Neuronal stem cell (in vitro differentiated cells): ENCODE measurements around the gene TRAF2.
"Not testable (repeated sequence)": the region's sequence is repeated elsewhere in the genome, so short reads cannot be mapped to it uniquely, and the experiment has no call there.

Experiments
- DNase-seq: peaks from one replicate; pipeline ENCODE4 v3.0.0-alpha.2; 2013; ENCODE audit warnings: low spot score
- H2AFZ ChIP-seq: one replicate; pipeline ENCODE4 v1.6.1; 2013; ENCODE audit warnings: mild to moderate bottlenecking, low read length, inconsistent platforms
- H2AK5ac ChIP-seq: 2 replicates; pipeline ENCODE4 v1.6.1; 2013; ENCODE audit warnings: low read depth, mild to moderate bottlenecking, inconsistent platforms, low read length, moderate library complexity, mixed read lengths
- H2BK120ac ChIP-seq: 2 replicates; pipeline ENCODE4 v1.6.1; 2013; ENCODE audit warnings: low read depth, mild to moderate bottlenecking, inconsistent platforms, low read length, moderate library complexity, mixed read lengths
- H2BK12ac ChIP-seq: one replicate; pipeline ENCODE4 v1.6.1; 2013; ENCODE audit warnings: low read length, inconsistent platforms
- H2BK15ac ChIP-seq: 2 replicates; pipeline ENCODE4 v1.6.1; 2013; ENCODE audit warnings: mild to moderate bottlenecking, low read length, inconsistent platforms, mixed read lengths
- H2BK5ac ChIP-seq: one replicate; pipeline ENCODE4 v1.6.1; 2013; ENCODE audit warnings: inconsistent platforms, mild to moderate bottlenecking, low read length, moderate library complexity
- H3K14ac ChIP-seq: one replicate; pipeline ENCODE4 v1.6.1; 2013; ENCODE audit warnings: low read length, inconsistent platforms
- H3K18ac ChIP-seq: 2 replicates; pipeline ENCODE4 v1.6.1; 2013; ENCODE audit warnings: low read length, inconsistent platforms
- H3K23ac ChIP-seq: 2 replicates; pipeline ENCODE4 v1.6.1; 2013; ENCODE audit warnings: low read depth, mild to moderate bottlenecking, mixed read lengths, low read length, inconsistent platforms; ENCODE audit not compliant: poor library complexity
- H3K27ac ChIP-seq: replicated peaks from 3 replicates; pipeline ENCODE4 v1.5.1; 2013; ENCODE audit warnings: low read length, inconsistent platforms
- H3K27me3 ChIP-seq, 3 experiments: 2 replicates each; pipeline ENCODE4 v1.6.1; 2013; ENCODE audit warnings: low read length in 3 of 3, mild to moderate bottlenecking in 2 of 3, inconsistent platforms in 1 of 3, low read depth in 1 of 3, mixed read lengths in 1 of 3, moderate library complexity in 1 of 3; ENCODE audit not compliant: control insufficient read depth in 3 of 3, insufficient read depth in 3 of 3
- H3K36me3 ChIP-seq, 2 donors: replicated peaks in 1 of 2; 2 replicates each; pipeline ENCODE4 v1.6.1; 2013; ENCODE audit warnings: low read length in 2 of 2; ENCODE audit not compliant: control insufficient read depth in 2 of 2, insufficient read depth in 2 of 2
- H3K4ac ChIP-seq: 2 replicates; pipeline ENCODE4 v1.6.1; 2013; ENCODE audit warnings: inconsistent platforms, mild to moderate bottlenecking, low read length, moderate library complexity
- H3K4me1 ChIP-seq, 2 donors: 1 replicate in 1 of 2; 2 replicates in 1 of 2; pipeline ENCODE4 v1.6.1; 2013; ENCODE audit warnings: low read length in 2 of 2, low read depth in 1 of 2; ENCODE audit not compliant: control insufficient read depth in 2 of 2, insufficient read depth in 1 of 2
- H3K4me2 ChIP-seq: one replicate; pipeline ENCODE4 v1.6.1; 2013; ENCODE audit warnings: mild to moderate bottlenecking, low read length, inconsistent platforms; ENCODE audit not compliant: insufficient read depth, poor library complexity, severe bottlenecking
- H3K4me3 ChIP-seq, 2 donors: 2 replicates each; pipeline ENCODE4 v1.5.1; 2013; ENCODE audit warnings: low read length in 2 of 2, mild to moderate bottlenecking in 2 of 2, inconsistent platforms in 1 of 2, moderate library complexity in 1 of 2
- H3K79me1 ChIP-seq: one replicate; pipeline ENCODE4 v1.6.1; 2013; ENCODE audit warnings: low read depth, mild to moderate bottlenecking, inconsistent platforms, low read length, moderate library complexity
- H3K9ac ChIP-seq: one replicate; pipeline ENCODE4 v1.6.1; 2013; ENCODE audit warnings: mild to moderate bottlenecking, low read depth, low read length, inconsistent platforms; ENCODE audit not compliant: poor library complexity
- H3K9me3 ChIP-seq, 2 donors: replicated peaks in 1 of 2; 2 replicates each; pipeline versions ENCODE3 to v1.6.1; 2013; ENCODE audit warnings: low read length in 2 of 2, mild to moderate bottlenecking in 2 of 2, inconsistent platforms in 1 of 2, low read depth in 1 of 2, mixed read lengths in 1 of 2, moderate library complexity in 1 of 2; ENCODE audit not compliant: control insufficient read depth in 2 of 2, insufficient read depth in 1 of 2
- H4K8ac ChIP-seq: one replicate; pipeline ENCODE4 v1.6.1; 2013; ENCODE audit warnings: low read depth, mild to moderate bottlenecking, inconsistent platforms, low read length, moderate library complexity
- H4K91ac ChIP-seq: one replicate; pipeline ENCODE4 v1.6.1; 2013; ENCODE audit warnings: low read length, low read depth, mild to moderate bottlenecking, inconsistent platforms; ENCODE audit not compliant: poor library complexity
- WGBS, 2 donors: extraction: QIAGEN DNeasy Blood & Tissue Kit; methylation state at CpG; one replicate each; pipeline ENCODE4 v1.1.7; 2013; ENCODE audit warnings: missing lambda C conversion rate in 2 of 2, mixed read lengths in 1 of 2; ENCODE audit not compliant: insufficient read length in 2 of 2, insufficient replicate concordance in 1 of 2; ENCODE audit errors: extremely low coverage in 2 of 2; 5-methylcytosine and 5-hydroxymethylcytosine counted together

Gene TRAF2

GRCh38 chr9:136865768-136866103 is 20.6 kb upstream of the TRAF2 start:
- Histone ChIP-seq H2BK12ac (peak overlapping the region; percentile 90), H3K4me3 (peak overlapping the region; percentile 92 to 99), H3K27me3 (no peaks in the 10 kb centered on the region), H3K36me3 (peaks cover 34 to 54% of the 10 kb centered on the region in 2 donors), H4K8ac (no peak overlapping the region), H3K4me2 (peak overlapping the region; percentile 89), H2BK15ac (no peak overlapping the region), H2BK120ac (no peak overlapping the region), H3K23ac (peak overlapping the region; percentile 99), H3K14ac (peak overlapping the region; percentile 99), H2BK5ac (no peak overlapping the region), H3K9ac (peak overlapping the region; percentile 99), H3K4ac (no peak overlapping the region), H4K91ac (peak overlapping the region; percentile 72), H3K4me1 (peaks cover 7 to 8% of the 10 kb centered on the region in 2 donors), H3K18ac (peak overlapping the region; percentile 98), H2AFZ (peak overlapping the region; percentile 89), H2AK5ac (peak overlapping the region; percentile 97), H3K27ac (no peak overlapping the region), H3K79me1 (peaks cover 26% of the 10 kb centered on the region), H3K9me3 (peaks cover 14 to 26% of the 10 kb centered on the region in 2 donors)
- DNase-seq = no peak
- no CpG with 5 or more reads among the region's 20 CpGs for WGBS, 2 donors

- Histone ChIP-seq H3K4me3 (peak overlapping the region in 1 of 2 donors; percentile 92), H2AFZ (peak overlapping the region; percentile 89), H3K79me1 (peaks cover 24% of the 10 kb centered on the region), H3K36me3 (peaks cover 23 to 42% of the 10 kb centered on the region in 2 donors), H3K9me3 (peaks cover 14 to 33% of the 10 kb centered on the region in 2 donors)
- not testable (repeated sequence) for H3K27ac ChIP-seq, H2AK5ac ChIP-seq, H2BK12ac ChIP-seq, H3K4ac ChIP-seq, H3K27me3 ChIP-seq, H2BK15ac ChIP-seq, H3K9ac ChIP-seq, H2BK5ac ChIP-seq, H4K8ac ChIP-seq, H3K23ac ChIP-seq, H3K14ac ChIP-seq, H3K4me1 ChIP-seq, H4K91ac ChIP-seq, H2BK120ac ChIP-seq, DNase-seq, H3K18ac ChIP-seq, H3K4me2 ChIP-seq
- WGBS, 2 donors = no CpG with 5 or more reads among the region's 29 CpGs
These were observed 19.4 kb upstream of the TRAF2 start for GRCh38 chr9:136866898-136867421.

GRCh38 chr9:136867480-136867879 is 18.8 kb upstream of the TRAF2 start:
- H3K36me3 ChIP-seq = peaks cover 18 to 37% of the 10 kb centered on the region in 2 donors
- no peak overlapping the region for H2BK12ac ChIP-seq
- H3K4me2 ChIP-seq = no peak overlapping the region
- H3K14ac ChIP-seq = no peak overlapping the region
- H3K4me1 ChIP-seq = peaks cover 7 to 8% of the 10 kb centered on the region in 2 donors
- H3K9me3 ChIP-seq = peaks cover 17 to 38% of the 10 kb centered on the region in 2 donors
- no CpG with 5 or more reads among the region's 18 CpGs for WGBS, 2 donors
- no peak overlapping the region for H3K9ac ChIP-seq
- H3K23ac ChIP-seq = no peak overlapping the region
- no peak for DNase-seq
- no peak overlapping the region for H2BK15ac ChIP-seq
- no peak overlapping the region for H2AFZ ChIP-seq
- H3K79me1 ChIP-seq = peaks cover 21% of the 10 kb centered on the region
- H3K27me3 ChIP-seq = no peaks in the 10 kb centered on the region
- H4K8ac ChIP-seq = no peak overlapping the region
- H4K91ac ChIP-seq = no peak overlapping the region
- H2AK5ac ChIP-seq = no peak overlapping the region
- H3K18ac ChIP-seq = no peak overlapping the region
- no peak overlapping the region for H3K4ac ChIP-seq
- H3K4me3 ChIP-seq = no peak overlapping the region
- no peak overlapping the region for H2BK5ac ChIP-seq
- H2BK120ac ChIP-seq = no peak overlapping the region
- no peak overlapping the region for H3K27ac ChIP-seq

- Histone ChIP-seq H3K4me3 (no peak overlapping the region), H3K36me3 (peaks cover 13 to 32% of the 10 kb centered on the region in 2 donors), H2BK12ac (no peak overlapping the region), H3K18ac (no peak overlapping the region), H3K9me3 (peaks cover 17 to 42% of the 10 kb centered on the region in 2 donors), H3K4me2 (no peak overlapping the region), H3K27ac (no peak overlapping the region), H4K91ac (no peak overlapping the region), H2BK5ac (no peak overlapping the region), H2AK5ac (no peak overlapping the region), H3K4ac (no peak overlapping the region), H2AFZ (no peak overlapping the region), H3K9ac (no peak overlapping the region), H3K14ac (no peak overlapping the region), H2BK120ac (no peak overlapping the region), H3K79me1 (peaks cover 18% of the 10 kb centered on the region), H3K23ac (no peak overlapping the region), H3K27me3 (no peaks in the 10 kb centered on the region), H4K8ac (no peak overlapping the region), H2BK15ac (no peak overlapping the region), H3K4me1 (peaks cover 7 to 8% of the 10 kb centered on the region in 2 donors)
- DNase-seq = no peak
- WGBS, 2 donors = no CpG with 5 or more reads among the region's 18 CpGs
These were observed 18.4 kb upstream of the TRAF2 start for GRCh38 chr9:136867917-136868316.
